GM12878 (cell line): ENCODE data around the gene LRRC27. TPM values are rescaled to one million over a fixed set of nuclear protein-coding genes. Genes with fewer than 3 reads are reported as not detected.

Experiments used
- ATAC-seq: fragments of 200-7000 bp; cut with Tn5 transposase; 3 replicates; pipeline ENCODE4 v1.9.1; 2020; ENCODE audit warnings: mild to moderate bottlenecking, moderate library complexity
- BruUV-seq: library from RNA; stranded (reverse); fragments of 400-500 nt; replicated peaks from 2 replicates; lab custom pipeline; 2021; lab: Mats Ljungman, UMichigan
- CTCF ChIA-PET: fragments of 300-600 bp; sonication (Branson Sonifier 250); formaldehyde crosslinking; extraction: SDS; loops from one replicate; lab custom pipeline; 2021; ENCODE audit warnings: inconsistent platforms; lab: Yijun Ruan, JAX
- POLR2A ChIA-PET: fragments of 350-600 bp; formaldehyde crosslinking; extraction: SDS; loops from one replicate; lab custom pipeline; 2021; ENCODE audit warnings: inconsistent platforms; lab: Charles Lee
- RAD21 ChIA-PET: fragments of 300-600 bp; sonication (Branson Sonifier 250); formaldehyde crosslinking; loops from one replicate; lab custom pipeline; 2023; ENCODE audit warnings: antibody characterized with exemption; ENCODE audit not compliant: unreplicated experiment; lab: Charles Lee
- SMC1A ChIA-PET: fragments of 300-600 bp; sonication (Branson Sonifier 250); formaldehyde crosslinking; loops from one replicate; lab custom pipeline; 2023; ENCODE audit not compliant: unreplicated experiment, uncharacterized antibody; lab: Charles Lee
- DNase-seq: peaks from one replicate; pipeline ENCODE4 v3.0.0-alpha.2; 2011; ENCODE audit warnings: low read depth, low spot score
- FAIRE-seq: peaks from 3 replicates; lab custom pipeline; 2011; peaks lifted over from hg19 to GRCh38; lab: Jason Lieb, UNC
- H2AFZ ChIP-seq: 2 replicates; pipeline ENCODE4 v1.6.0; 2011; ENCODE audit warnings: low read depth, low read length, control low read depth; ENCODE audit not compliant: control insufficient read depth
- H3K27ac ChIP-seq: 2 replicates; pipeline ENCODE4 v1.5.1; 2011; ENCODE audit warnings: control low read depth; ENCODE audit not compliant: control insufficient read depth, insufficient read depth
- H3K27me3 ChIP-seq, 2 experiments: replicated peaks in 1 of 2; 2 replicates each; pipeline versions ENCODE4 v1.6.0 to v1.6.1; 2011; ENCODE audit warnings: low read length in 1 of 2; ENCODE audit not compliant: control insufficient read depth in 2 of 2, insufficient read depth in 2 of 2
- H3K36me3 ChIP-seq, 2 experiments: 2 replicates each; pipeline ENCODE4 v1.5.1; 2011; ENCODE audit warnings: low read length in 1 of 2; ENCODE audit not compliant: control insufficient read depth in 2 of 2, insufficient read depth in 2 of 2
- H3K4me1 ChIP-seq: 2 replicates; pipeline ENCODE4 v1.6.1; 2011; ENCODE audit warnings: mild to moderate bottlenecking, low read length, moderate library complexity, mixed read lengths; ENCODE audit not compliant: control insufficient read depth, insufficient read depth
- H3K4me2 ChIP-seq: 2 replicates; pipeline ENCODE4 v1.6.0; 2011; ENCODE audit warnings: control low read depth; ENCODE audit not compliant: control insufficient read depth, insufficient read depth
- H3K4me3 ChIP-seq: fragments of 200-600 bp; sonication (generic); 2 replicates; pipeline ENCODE4 v1.5.1; 2016
- H3K79me2 ChIP-seq: 2 replicates; pipeline ENCODE4 v1.6.0; 2011; ENCODE audit warnings: low read length; ENCODE audit not compliant: control insufficient read depth, insufficient read depth
- H3K9ac ChIP-seq: 2 replicates; pipeline ENCODE4 v1.8.0; 2011; ENCODE audit warnings: low read length, control low read depth, mixed read lengths; ENCODE audit not compliant: control insufficient read depth, insufficient read depth
- H3K9me3 ChIP-seq: replicated peaks from 3 replicates; pipeline ENCODE4 v1.5.1; 2011; ENCODE audit warnings: mild to moderate bottlenecking, low read length; ENCODE audit not compliant: control insufficient read depth, insufficient read depth
- H4K20me1 ChIP-seq: 2 replicates; pipeline ENCODE4 v1.6.0; 2011; ENCODE audit not compliant: control insufficient read depth, insufficient read depth
- CTCF ChIP-seq, 3 experiments: IDR thresholded peaks in 2 of 3; conservative IDR thresholded peaks in 1 of 3; 2 replicates each; pipeline ENCODE4 v1.5.1; 2011; ENCODE audit warnings: low read depth in 3 of 3, low read length in 3 of 3, mild to moderate bottlenecking in 3 of 3, control low read depth in 2 of 3, moderate library complexity in 2 of 3, inconsistent platforms in 1 of 3, mixed read lengths in 1 of 3; ENCODE audit not compliant: control insufficient read depth in 2 of 3, insufficient read depth in 1 of 3; ENCODE audit errors: extremely low read depth in 1 of 3
- IKZF2 ChIP-seq, 2 experiments: fragments of 450-650 bp; IDR thresholded peaks; 2 replicates each; pipeline ENCODE4 v1.6.1; 2017; ENCODE audit warnings: mild to moderate bottlenecking in 2 of 2, moderate library complexity in 2 of 2
- MLLT1 ChIP-seq: fragments of 450-650 bp; IDR thresholded peaks from 2 replicates; pipeline ENCODE4 v1.6.1; 2016; ENCODE audit warnings: mild to moderate bottlenecking
- MXI1 ChIP-seq: fragments of 150-350 bp; IDR thresholded peaks from 2 replicates; pipeline ENCODE4 v1.6.1; 2011; ENCODE audit warnings: low read depth, mild to moderate bottlenecking, inconsistent platforms, low read length, improper control_type of control experiment
- NFXL1 ChIP-seq: fragments of 450-650 bp; IDR thresholded peaks from 2 replicates; pipeline ENCODE4 v1.6.1; 2017; ENCODE audit warnings: antibody characterized with exemption, mild to moderate bottlenecking, borderline replicate concordance
- NKRF ChIP-seq: fragments of 450-650 bp; conservative IDR thresholded peaks from 2 replicates; pipeline ENCODE4 v1.6.1; 2017; ENCODE audit warnings: mild to moderate bottlenecking, moderate library complexity
- SMAD1 ChIP-seq: fragments of 450-650 bp; IDR thresholded peaks from 2 replicates; pipeline ENCODE4 v1.6.1; 2018; ENCODE audit warnings: mild to moderate bottlenecking, low read depth; ENCODE audit not compliant: partially characterized antibody
- WGBS: methylation state at CpG from one replicate; pipeline ENCODE4 v1.1.6; 2016; ENCODE audit warnings: low lambda C conversion rate; ENCODE audit not compliant: insufficient replicate concordance, insufficient coverage; ENCODE audit errors: missing lambda C conversion rate; 5-methylcytosine and 5-hydroxymethylcytosine counted together
- in situ Hi-C: fragments of 300-500 bp; cut with MboI; formaldehyde crosslinking; loops from 9 replicates; pipeline ENCODE4 v1.14.3; 2018; ENCODE audit warnings: mixed read lengths
- intact Hi-C: fragments of 100-400 bp; cut with micrococcal nuclease; formaldehyde crosslinking; loops from one replicate; pipeline ENCODE4 v1.14.2; 2022; ENCODE audit not compliant: unreplicated experiment
- polyA plus RNA-seq, 11 experiments: library from polyadenylated mRNA; depleted of rRNA in 4 of 11; unstranded in 6 of 11; stranded (reverse) in 5 of 11; fragments of >200 nt; fragmentation: Nextera tagmentation in 4 of 11; fragmentation: Illumina TruSeq in 1 of 11; extraction: Ambion mirVana in 4 of 11; extraction: Trizol in 1 of 11; gene quantifications; 1 replicate in 1 of 11; 2 replicates in 10 of 11; pipeline versions ENCODE4 v1.2.1 to v1.2.3, GENCODE V29; 2011 to 2016; ENCODE audit warnings: inconsistent platforms in 2 of 11, missing spikeins in 2 of 11, low read depth in 1 of 11
- total RNA-seq, 4 experiments: library from RNA; depleted of rRNA in 3 of 4; stranded (reverse); fragments of >200 nt in 3 of 4; fragmentation: Illumina TruSeq in 1 of 4; extraction: Trizol in 1 of 4; gene quantifications; 2 replicates each; pipeline versions ENCODE4 v1.2.1 to v1.2.3, GENCODE V29; 2013 to 2021

The LRRC27 gene
- total and polyA plus RNA-seq, 10 of the 15 experiments (the other 5 are each of a cell fraction or from before 2014, with no cell fraction given), result 0.48 to 6.9 (median 4.7) TPM

- 0 out of 2 replicates have a peak, but pooled peaks have one; percentile 22 for TF ChIP-seq MLLT1
- peak; percentile 68; the same call in 1 of the 2 replicates for TF ChIP-seq NFXL1
Observed at GRCh38 chr10:132422903-132423825, 91.2 kb downstream of the LRRC27 start (continued).

- BruUV-seq, result no TSS peak
- Histone ChIP-seq H3K9me3 (no peaks in the 10 kb centered on the region), H3K4me1 (peaks cover 26% of the 10 kb centered on the region), H3K36me3 (no peaks in the 10 kb centered on the region), H3K79me2 (no peaks in the 10 kb centered on the region), H3K4me3 (no peak overlapping the region), H3K27ac (no peak overlapping the region), H3K27me3 (no peaks in the 10 kb centered on the region; a peak in 1 of 4 replicates), H3K9ac (no peak overlapping the region), H2AFZ (no peak overlapping the region), H3K4me2 (no peak overlapping the region), H4K20me1 (no peaks in the 10 kb centered on the region)
- ChIA-PET SMC1A (no interaction called here), RAD21 (interaction anchor here (0.6 kb wide), 1 partner anchor 117 kb away, joined by 3 read pairs; the partner anchor contains the start of gene STK32C), CTCF (no interaction called here), POLR2A (no interaction called here)
- DNase-seq (no peak), ATAC-seq (no peak), FAIRE-seq (no peak)
- TF ChIP-seq NKRF, result no peak
- TF ChIP-seq CTCF (IDR thresholded peaks at IDR 0.05 in 2 of 3, conservative IDR thresholded peaks at IDR 0.05 in 1 of 3; ENCODE audit: control insufficient read depth in 2 of 3, extremely low read depth in 1 of 3, insufficient read depth in 1 of 3, low read depth in 3 of 3, low read length in 3 of 3), result no peak
- no peak for TF ChIP-seq IKZF2 (IDR thresholded peaks at IDR 0.05)
- TF ChIP-seq MXI1, result no peak
- no peak for TF ChIP-seq SMAD1
- 56% methylated on average over 20 of the region's 21 CpGs for WGBS
- intact Hi-C loops (no loop called here), in situ Hi-C loops (no loop called here)
Observed at GRCh38 chr10:132423966-132424861, 92.2 kb downstream of the LRRC27 start.
